RWPE1 (cell line): ENCODE results near the gene FYTTD1.

Experiments used
- CTCF ChIA-PET: fragments of 350-600 bp; sonication (Branson Sonifier 250); formaldehyde crosslinking; extraction: SDS; loops from one replicate; lab custom pipeline; 2021; lab: Yijun Ruan, JAX
- POLR2A ChIA-PET: fragments of 400-600 bp; formaldehyde crosslinking; extraction: SDS; loops from one replicate; lab custom pipeline; 2020; ENCODE audit warnings: antibody characterized with exemption; ENCODE audit not compliant: low non-redundant PET; lab: Yijun Ruan, JAX
- DNase-seq: peaks from one replicate; pipeline ENCODE4 v3.0.0; 2012; ENCODE audit warnings: low spot score
- H3K27ac ChIP-seq: fragments of 450-650 bp; 2 replicates; pipeline ENCODE4 v1.5.1; 2017
- TF ChIP-seq, protein P1 (sequence below): fragments of 450-650 bp; conservative IDR thresholded peaks from 2 replicates; pipeline ENCODE4 v1.5.1; 2017; ENCODE audit warnings: low read depth, mild to moderate bottlenecking

Gene FYTTD1

DNA sequence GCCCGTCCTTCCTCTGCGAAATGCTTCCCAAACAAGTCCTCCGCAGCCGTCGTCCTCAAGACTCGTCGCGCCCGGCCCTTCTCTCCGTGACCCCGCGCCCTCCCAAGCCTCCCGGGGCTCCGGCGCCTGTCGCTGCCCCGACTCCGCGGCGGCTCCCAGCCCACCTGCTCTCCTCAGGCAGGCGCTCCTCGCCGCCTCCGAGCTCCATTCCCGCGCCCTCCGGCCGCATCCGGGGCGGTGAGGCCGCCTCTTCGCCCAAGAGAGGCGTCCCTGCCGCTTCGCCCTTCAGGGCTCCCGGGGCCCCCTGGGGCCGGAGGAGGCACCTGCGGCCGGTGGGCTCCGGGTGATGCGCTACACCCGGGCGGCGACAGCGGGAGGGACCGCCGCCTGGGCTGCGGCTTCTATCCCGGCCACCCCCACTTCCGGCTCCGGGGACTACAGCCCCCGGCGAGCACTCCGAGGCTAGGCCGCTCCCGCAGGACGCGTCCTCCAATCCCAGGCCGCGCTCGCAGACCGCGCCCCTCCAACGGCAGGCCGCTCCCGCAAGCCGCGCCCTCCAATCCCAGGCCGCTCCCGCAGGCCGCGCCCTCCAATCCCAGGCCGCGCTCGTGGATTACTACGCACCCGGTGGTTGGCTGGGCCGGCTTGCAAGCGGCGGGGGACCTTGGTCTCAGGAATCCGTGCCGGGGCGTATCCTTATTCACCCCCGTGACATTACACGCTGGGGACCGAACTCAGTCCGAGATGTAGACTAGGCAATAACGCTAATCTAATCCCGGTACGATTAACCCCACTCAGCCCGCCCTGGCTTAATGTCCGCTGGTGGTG lies 13.0 kb upstream of the FYTTD1 start, which contains the start of gene RUBCN:
RUBCN (minus strand) TSS at position 414 of the 828 bp plus-strand sequence; CDS start at position 229, 185 bp downstream.
- peak within 1 kb of the TSS; percentile 77 for H3K27ac ChIP-seq
- TF ChIP-seq, protein P1, sequence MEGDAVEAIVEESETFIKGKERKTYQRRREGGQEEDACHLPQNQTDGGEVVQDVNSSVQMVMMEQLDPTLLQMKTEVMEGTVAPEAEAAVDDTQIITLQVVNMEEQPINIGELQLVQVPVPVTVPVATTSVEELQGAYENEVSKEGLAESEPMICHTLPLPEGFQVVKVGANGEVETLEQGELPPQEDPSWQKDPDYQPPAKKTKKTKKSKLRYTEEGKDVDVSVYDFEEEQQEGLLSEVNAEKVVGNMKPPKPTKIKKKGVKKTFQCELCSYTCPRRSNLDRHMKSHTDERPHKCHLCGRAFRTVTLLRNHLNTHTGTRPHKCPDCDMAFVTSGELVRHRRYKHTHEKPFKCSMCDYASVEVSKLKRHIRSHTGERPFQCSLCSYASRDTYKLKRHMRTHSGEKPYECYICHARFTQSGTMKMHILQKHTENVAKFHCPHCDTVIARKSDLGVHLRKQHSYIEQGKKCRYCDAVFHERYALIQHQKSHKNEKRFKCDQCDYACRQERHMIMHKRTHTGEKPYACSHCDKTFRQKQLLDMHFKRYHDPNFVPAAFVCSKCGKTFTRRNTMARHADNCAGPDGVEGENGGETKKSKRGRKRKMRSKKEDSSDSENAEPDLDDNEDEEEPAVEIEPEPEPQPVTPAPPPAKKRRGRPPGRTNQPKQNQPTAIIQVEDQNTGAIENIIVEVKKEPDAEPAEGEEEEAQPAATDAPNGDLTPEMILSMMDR, result no peak
- DNase-seq, result peak; percentile 92
- ChIA-PET CTCF (no interaction called here), POLR2A (interaction anchor here (0.7 kb wide), 1 partner anchor 17 kb away, joined by 3 read pairs; no protein-coding TSS in a partner anchor)

- DNase-seq, result peak; percentile 11
- H3K27ac ChIP-seq, result peak overlapping the region; percentile 77
- ChIA-PET CTCF (no interaction called here), POLR2A (no interaction called here)
- TF ChIP-seq, protein P1, result no peak
Measured at GRCh38 chr3:197737319-197737649, 12.4 kb upstream of the FYTTD1 start.

DNA sequence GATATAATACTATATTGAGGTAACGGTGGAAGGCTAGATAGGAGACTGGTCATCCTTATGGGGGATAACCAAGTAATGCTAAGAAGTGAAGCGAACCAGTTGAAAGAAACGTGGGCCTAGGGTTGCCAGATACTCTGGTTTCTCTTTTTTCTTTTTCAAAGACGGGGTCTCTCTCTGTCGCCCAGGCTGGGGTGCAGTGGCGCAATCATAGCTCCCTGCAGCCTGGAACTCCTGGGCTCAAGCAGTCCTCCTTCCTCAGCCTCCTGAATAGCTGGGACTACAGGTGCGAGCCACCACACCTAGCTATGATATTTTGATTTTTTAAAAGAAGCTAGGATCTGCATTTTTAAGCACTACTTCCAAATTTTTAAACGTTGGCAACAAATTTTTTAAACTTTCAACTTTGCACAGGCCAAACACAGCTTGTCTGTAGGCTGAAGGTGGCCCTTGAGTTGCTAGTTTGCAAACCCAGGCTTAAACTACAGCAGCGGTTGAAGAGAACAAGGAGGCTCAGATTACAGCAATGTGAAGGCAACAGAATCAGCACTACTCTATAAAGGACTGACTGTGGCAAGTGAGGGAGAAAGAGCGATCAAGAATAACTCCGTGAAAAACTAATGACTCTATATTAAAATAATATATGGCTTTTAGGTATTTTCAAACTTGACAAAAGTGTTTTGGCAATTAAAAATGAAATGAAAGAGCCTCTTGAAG lies 11.8 kb upstream of the FYTTD1 start:
- TF ChIP-seq, protein P1, result no peak
- ChIA-PET POLR2A (no interaction called here), CTCF (no interaction called here)
- H3K27ac ChIP-seq, result peak overlapping the region; percentile 77
- DNase-seq, result no peak

- DNase-seq, result no peak
- CTCF ChIA-PET, result interaction anchor here (0.6 kb wide), 1 partner anchor 269 kb away, joined by 5 read pairs; no protein-coding TSS in a partner anchor
Measured at GRCh38 chr3:197742787-197743186, 6.9 kb upstream of the FYTTD1 start.

DNA sequence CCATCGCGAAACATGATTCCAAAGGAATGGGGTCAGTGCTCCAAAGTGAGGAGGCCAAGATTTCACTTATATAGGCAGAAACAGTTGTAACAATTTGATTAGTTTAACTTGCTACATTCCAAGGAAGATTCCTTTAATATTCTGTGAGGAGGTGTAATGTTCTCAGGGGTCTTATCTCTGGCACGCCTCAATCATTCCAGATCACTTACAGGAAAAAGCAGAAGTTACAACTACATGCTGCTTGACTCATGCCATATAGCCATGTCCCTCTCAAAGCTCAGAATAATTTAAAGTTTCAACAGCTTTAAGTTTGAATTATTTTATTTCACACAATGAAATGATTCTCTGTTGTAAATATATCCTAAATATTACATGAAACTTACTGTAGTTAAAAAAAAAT lies 3.5 kb upstream of the FYTTD1 start:
- TF ChIP-seq, protein P1, result no peak
- CTCF ChIA-PET, result no interaction called here
- no peak overlapping the region for H3K27ac ChIP-seq
- POLR2A ChIA-PET, result no interaction called here
- DNase-seq, result no peak

More at GRCh38 chr3:197742787-197743186, 6.9 kb upstream of the FYTTD1 start:
- TF ChIP-seq, protein P1, result no peak
- no peak overlapping the region for H3K27ac ChIP-seq
- POLR2A ChIA-PET, result no interaction called here

DNA sequence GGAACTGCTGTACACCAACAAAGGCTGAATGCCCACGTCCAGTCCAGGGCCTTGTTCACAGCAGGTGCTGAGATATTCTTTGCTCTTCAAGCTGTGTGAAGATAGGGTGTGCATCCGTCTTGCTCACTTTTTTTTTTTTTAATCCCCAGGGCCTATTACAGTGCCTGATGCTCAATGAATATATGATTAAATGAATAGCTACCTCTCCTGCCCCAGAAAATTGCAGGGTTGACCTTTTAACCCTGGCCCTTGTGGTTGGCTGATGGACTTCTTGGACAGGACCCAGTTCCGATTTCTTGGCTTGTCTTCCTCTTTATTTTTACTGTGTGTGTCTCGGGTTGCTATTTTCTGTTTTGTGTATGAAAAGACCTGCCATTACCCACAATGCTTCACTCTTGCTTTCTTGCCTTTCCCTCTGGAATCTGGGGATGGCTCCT lies 2.9 kb upstream of the FYTTD1 start:
- DNase-seq, result no peak
- ChIA-PET POLR2A (no interaction called here), CTCF (interaction anchor here (0.6 kb wide), 1 partner anchor 74 kb away, joined by 3 read pairs; no protein-coding TSS in a partner anchor)
- no peak overlapping the region for H3K27ac ChIP-seq
- TF ChIP-seq, protein P1, result no peak
